GM21447 (cell line): ENCODE data around the gene COBLL1.

Source experiments
- ATAC-seq: cut with Tn5 transposase; IDR thresholded peaks from one replicate; pipeline ENCODE4 v1.9.1; 2021; ENCODE audit not compliant: unreplicated experiment

Gene COBLL1

DNA sequence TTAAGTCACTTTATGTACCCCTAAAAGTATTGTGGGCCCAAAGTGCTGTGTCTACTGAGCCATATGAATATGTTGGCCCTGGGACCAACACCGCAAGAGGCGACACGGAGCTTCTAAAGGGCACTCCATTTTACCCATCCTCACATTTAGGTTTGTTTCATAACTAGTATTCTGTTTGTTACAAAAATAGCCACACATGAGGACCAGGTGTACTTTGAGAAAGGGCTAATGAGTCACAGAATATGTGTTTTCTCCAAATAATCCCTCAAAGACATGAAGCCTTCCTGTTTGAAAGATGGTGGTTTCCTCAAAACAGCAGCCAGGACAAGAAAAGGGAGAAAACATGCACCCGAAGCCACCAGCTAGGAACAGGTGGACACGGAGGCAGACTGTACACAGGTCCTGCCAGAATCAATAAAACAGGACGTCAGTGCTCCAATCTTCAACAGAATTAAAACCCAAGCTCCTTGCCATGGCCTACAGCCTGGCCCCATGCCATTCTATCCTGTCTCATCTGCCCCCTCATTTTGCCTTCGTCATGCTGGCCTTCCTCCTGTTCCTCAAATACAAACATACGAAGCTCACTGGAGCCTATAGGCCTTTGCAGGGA is 198.6 kb downstream of the COBLL1 start:
- ATAC-seq, result no peak

DNA sequence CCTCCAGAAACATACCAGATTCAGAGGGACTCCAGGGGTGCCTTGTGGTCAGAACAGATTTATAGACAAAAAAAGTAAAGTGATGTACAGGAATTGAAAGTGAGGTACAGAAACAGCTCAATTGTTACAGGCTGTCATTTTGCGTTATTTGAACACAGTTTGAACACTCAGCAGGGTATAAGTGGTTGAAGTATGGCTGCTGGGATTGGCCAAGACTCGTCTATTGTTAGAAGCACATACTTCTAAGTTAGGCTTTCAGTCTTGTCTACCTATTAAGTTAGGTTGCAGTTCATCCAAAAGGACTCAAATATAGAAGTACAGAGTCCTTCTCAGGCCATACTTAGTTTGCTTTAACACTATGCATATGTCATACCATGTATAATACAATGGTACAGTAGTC is 199.4 kb downstream of the COBLL1 start:
- no peak for ATAC-seq
